Measurements from ENCODE around the gene MRS2.
"Not testable (repeated sequence)": the region's sequence is repeated elsewhere in the genome, so short reads cannot be mapped to it uniquely, and the experiment has no call there.

The MRS2 gene

GRCh38 chr6:24381476-24382219 lies 21.1 kb upstream of the MRS2 start:
- no peak overlapping the region for H3K4me3 ChIP-seq (ENCODE audit: low read depth, low read length)
- DNase-seq (ENCODE audit: low read depth) = no peak
- no peak for TF ChIP-seq CTCF (IDR thresholded peaks at IDR 0.05; ENCODE audit: insufficient read depth, low read depth, low read length, missing control alignments)

- DNase-seq (ENCODE audit: low read depth) = no peak
- TF ChIP-seq CTCF (IDR thresholded peaks at IDR 0.05; ENCODE audit: insufficient read depth, low read depth, low read length, missing control alignments) = no peak
- no peak overlapping the region for H3K4me3 ChIP-seq (ENCODE audit: low read depth, low read length)
Measured at GRCh38 chr6:24382220-24382540, 20.6 kb upstream of the MRS2 start.

- DNase-seq (ENCODE audit: low read depth); H3K4me3 ChIP-seq (ENCODE audit: low read depth, low read length): not testable (repeated sequence)
Measured at GRCh38 chr6:24382891-24383494, 19.7 kb upstream of the MRS2 start.

GRCh38 chr6:24384369-24385130 lies 18.2 kb upstream of the MRS2 start:
- H3K4me3 ChIP-seq (ENCODE audit: low read depth, low read length) = not testable (repeated sequence)

GRCh38 chr6:24385536-24386269 lies 17.0 kb upstream of the MRS2 start:
- H3K4me3 ChIP-seq (ENCODE audit: low read depth, low read length) = no peak overlapping the region
- no peak for TF ChIP-seq CTCF (IDR thresholded peaks at IDR 0.05; ENCODE audit: insufficient read depth, low read depth, low read length, missing control alignments)
- DNase-seq (ENCODE audit: low read depth) = no peak

More at GRCh38 chr6:24384369-24385130, 18.2 kb upstream of the MRS2 start:
- not testable (repeated sequence) for DNase-seq (ENCODE audit: low read depth)

GRCh38 chr6:24387818-24388217 lies 14.9 kb upstream of the MRS2 start:
- no peak for TF ChIP-seq CTCF (IDR thresholded peaks at IDR 0.05; ENCODE audit: insufficient read depth, low read depth, low read length, missing control alignments)
- no peak overlapping the region for H3K4me3 ChIP-seq (ENCODE audit: low read depth, low read length)
- DNase-seq (ENCODE audit: low read depth) = no peak

GRCh38 chr6:24391208-24391607 lies 11.5 kb upstream of the MRS2 start:
- no peak for TF ChIP-seq CTCF (IDR thresholded peaks at IDR 0.05; ENCODE audit: insufficient read depth, low read depth, low read length, missing control alignments)
- no peak overlapping the region for H3K4me3 ChIP-seq (ENCODE audit: low read depth, low read length)
- DNase-seq (ENCODE audit: low read depth) = no peak

Measured in GM12865 (cell line).